VCaP (cell line): ENCODE results near the gene ASH1L.

ENCODE experiments used
- H3K27ac ChIP-seq: fragments of 450-650 bp; 2 replicates; pipeline ENCODE4 v1.5.1; 2017
- TF ChIP-seq, protein P1 (sequence below): fragments of 450-650 bp; conservative IDR thresholded peaks from 2 replicates; pipeline ENCODE4 v1.5.1; 2017; ENCODE audit warnings: mild to moderate bottlenecking, moderate library complexity

Gene ASH1L

DNA sequence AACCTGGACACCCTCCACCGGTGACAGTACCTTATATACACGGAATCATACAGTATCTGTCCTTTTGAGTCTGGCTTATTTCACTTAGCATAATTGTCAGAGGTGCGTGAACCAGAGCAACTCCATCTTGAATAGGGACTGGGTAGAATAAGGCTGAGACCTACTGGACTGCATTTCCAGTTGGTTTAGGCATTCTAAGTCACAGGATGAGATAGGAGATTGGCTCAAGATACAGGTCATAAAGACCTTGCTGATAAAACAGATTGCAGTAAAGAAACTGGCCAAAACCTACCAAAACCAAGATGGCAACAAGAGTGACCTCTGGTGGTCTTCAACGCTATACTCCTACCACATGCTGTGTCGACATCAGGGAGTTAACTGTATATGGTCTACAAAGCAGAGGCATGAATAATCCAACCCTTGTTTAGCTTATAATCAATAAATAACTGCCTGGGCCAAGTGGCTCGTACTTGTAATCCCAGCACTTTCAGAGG lies 255.3 kb downstream of the ASH1L start:
- TF ChIP-seq, protein P1, sequence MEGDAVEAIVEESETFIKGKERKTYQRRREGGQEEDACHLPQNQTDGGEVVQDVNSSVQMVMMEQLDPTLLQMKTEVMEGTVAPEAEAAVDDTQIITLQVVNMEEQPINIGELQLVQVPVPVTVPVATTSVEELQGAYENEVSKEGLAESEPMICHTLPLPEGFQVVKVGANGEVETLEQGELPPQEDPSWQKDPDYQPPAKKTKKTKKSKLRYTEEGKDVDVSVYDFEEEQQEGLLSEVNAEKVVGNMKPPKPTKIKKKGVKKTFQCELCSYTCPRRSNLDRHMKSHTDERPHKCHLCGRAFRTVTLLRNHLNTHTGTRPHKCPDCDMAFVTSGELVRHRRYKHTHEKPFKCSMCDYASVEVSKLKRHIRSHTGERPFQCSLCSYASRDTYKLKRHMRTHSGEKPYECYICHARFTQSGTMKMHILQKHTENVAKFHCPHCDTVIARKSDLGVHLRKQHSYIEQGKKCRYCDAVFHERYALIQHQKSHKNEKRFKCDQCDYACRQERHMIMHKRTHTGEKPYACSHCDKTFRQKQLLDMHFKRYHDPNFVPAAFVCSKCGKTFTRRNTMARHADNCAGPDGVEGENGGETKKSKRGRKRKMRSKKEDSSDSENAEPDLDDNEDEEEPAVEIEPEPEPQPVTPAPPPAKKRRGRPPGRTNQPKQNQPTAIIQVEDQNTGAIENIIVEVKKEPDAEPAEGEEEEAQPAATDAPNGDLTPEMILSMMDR = no peak
- peak overlapping the region; percentile 88 for H3K27ac ChIP-seq

- H3K27ac ChIP-seq = peak overlapping the region; percentile 88; the same call in 1 of the 2 replicates
- TF ChIP-seq, protein P1 = no peak
Observed at GRCh38 chr1:155305881-155306391, 256.7 kb downstream of the ASH1L start.

DNA sequence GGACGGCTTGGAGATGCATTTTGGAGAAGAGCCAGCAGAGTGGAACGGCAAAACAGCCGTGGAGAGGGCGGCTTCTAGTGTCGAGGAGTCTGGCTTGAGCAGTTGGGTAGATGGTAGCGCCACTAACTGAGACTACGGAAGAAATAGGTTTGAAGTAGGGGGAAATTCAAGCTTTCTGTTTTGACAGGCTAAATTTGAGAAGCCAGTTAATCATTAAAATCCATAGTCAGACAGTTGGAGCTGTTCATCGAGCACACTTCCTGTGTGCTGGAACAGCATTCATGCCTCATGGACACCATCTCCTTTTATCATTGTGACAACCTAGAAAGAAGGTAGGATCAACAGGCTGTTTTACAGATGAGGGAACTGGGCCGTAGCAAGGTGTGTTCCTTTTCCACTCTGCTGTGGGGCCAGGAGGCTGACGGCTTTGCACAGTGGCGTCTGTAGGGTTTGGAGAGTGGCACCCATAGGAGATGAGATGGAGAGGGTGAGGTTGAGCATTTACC lies 258.0 kb downstream of the ASH1L start:
- TF ChIP-seq, protein P1 = no peak
- peak overlapping the region; percentile 14; the same call in 1 of the 2 replicates for H3K27ac ChIP-seq

- H3K27ac ChIP-seq = no peak within 1 kb of the TSS
- TF ChIP-seq, protein P1 = no peak
Observed at GRCh38 chr1:155301342-155301841, 261.2 kb downstream of the ASH1L start, which contains the start of gene PKLR. TSS of gene PKLR (minus strand) at chr1:155301438. CDS start at chr1:155301395, 43 bp downstream.

GRCh38 chr1:155300553-155301329 lies 261.9 kb downstream of the ASH1L start:
- TF ChIP-seq, protein P1 = no peak
- H3K27ac ChIP-seq = no peak overlapping the region

GRCh38 chr1:155300024-155300423 lies 262.6 kb downstream of the ASH1L start:
- H3K27ac ChIP-seq = no peak overlapping the region

GRCh38 chr1:155297384-155297783 lies 265.2 kb downstream of the ASH1L start:
- TF ChIP-seq, protein P1 = no peak
- no peak overlapping the region for H3K27ac ChIP-seq

More at GRCh38 chr1:155300024-155300423, 262.6 kb downstream of the ASH1L start:
- TF ChIP-seq, protein P1 = no peak
